Activated CD4-positive, alpha-beta T cell treated with anti-CD3 and anti-CD28 coated beads, Interleukin-2, amount 50 U/mL, for 1 hour (primary cell): ENCODE results near the gene ANKUB1.

ENCODE experiments used
- DNase-seq: peaks from one replicate; pipeline ENCODE4 v3.0.0-alpha.2; 2020

The ANKUB1 gene

DNA sequence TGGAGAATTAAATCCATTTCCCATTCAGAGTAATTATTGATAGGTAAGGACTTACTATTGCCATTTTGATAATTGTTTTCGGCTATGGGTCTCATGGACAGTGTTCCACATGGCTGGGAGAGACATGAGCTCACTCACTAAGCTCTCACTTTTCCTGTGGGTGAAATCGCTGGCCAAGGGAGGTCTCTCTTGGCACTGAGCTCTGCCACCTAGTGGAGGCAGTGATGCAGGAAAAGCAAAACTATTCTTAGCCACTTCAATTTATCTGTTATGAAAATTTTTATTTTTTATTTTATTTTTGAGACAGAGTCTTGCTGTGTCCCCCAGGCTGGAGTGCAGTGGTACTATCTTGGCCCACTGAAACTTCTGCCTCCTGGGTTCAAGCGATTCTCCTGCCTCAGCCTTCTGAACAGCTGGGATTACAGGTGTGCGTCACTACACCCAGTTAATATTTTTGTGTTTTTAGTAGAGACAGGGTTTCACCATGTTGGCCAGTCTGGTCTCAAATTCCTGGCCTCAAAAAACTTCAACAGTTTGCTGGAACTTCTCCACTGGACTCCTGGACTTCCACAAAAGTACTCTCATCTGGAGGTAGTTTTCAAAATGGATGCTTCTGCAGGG is 16.0 kb upstream of the ANKUB1 start:
- DNase-seq = peak; percentile 48

DNA sequence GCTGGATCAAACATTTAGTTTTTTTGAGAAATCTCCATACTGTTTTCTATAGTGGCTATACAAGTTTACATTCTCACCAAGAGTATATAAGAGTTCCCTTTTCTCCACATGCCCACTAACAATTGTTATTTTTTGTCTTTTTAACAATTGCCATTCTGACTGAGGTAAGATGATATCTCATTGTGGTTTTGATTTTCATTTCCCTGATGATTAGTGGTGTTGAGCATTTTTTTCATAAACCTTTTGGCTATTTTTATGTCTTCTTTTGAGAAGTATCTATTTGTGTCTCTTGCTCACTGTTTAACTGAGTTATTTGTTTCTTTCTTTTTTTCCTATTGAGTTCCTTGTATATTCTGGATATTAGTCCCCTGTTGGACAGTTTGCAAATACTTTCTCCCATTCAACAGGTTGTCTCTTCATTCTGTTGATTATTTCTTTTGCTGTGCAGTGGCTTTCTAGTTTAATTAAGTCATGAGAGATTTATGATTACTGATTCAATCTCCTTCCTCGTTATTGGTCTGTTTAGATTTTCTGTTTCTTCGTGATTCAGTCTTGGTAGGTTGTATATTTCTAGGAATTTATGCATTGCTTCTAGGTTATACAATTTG is 13.9 kb upstream of the ANKUB1 start:
- no peak for DNase-seq

DNA sequence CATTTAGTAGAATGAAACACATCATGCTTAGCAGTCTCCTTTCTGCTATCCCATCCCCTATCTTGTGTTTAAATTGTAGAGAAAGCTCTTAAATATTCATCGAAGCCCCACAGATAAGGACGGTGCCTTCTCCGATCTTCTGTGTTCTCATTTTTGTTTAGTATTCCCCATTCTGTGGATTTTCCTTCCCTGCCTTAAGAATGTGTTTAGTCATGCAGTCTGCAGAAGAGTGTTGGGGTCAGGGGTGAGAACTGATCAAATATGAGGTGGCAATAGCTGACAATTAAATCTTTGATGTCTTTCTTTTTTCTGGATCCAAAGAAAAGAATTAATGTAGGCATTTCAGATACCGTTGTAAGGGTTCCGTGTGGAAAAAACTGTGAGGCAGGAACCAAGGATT is 9.3 kb upstream of the ANKUB1 start:
- DNase-seq = no peak

DNA sequence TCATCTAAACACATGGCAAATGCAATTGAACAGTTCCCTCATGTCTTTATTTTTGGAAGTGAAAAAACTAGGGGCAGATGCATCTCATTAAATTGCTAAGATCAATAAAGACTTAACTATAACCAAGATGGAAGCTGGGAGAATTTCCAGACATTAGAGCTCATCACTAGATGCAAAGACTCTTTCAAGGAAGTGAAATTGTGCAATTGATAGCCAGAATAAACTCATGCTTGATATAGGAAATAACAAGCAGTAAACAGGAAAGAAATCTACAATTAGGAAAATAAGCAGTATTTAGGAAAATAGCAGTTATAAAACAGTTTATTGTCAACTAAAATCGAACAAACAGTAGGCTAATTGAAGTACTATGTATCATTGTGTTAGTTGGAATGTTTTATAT is 8.8 kb upstream of the ANKUB1 start:
- DNase-seq = no peak

DNA sequence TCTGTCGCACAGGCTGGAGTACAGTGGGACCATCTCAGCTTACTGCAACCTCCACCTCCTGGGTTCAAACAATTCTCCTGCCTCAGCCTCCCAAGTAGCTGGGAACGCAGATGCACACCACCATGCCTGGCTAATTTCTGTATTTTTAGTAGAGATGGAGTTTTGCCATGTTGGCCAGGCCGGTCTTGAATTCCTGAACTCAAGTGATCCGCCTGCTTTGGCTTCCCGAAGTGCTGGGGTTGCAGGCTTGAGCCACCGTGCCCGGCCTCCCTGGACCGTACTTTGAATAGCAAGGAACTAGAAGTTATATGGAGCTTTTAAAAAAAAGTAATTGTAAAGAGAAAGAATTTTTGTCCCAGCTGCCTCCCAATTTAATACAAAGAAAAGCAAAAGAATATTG is 8.3 kb upstream of the ANKUB1 start:
- DNase-seq = no peak

DNA sequence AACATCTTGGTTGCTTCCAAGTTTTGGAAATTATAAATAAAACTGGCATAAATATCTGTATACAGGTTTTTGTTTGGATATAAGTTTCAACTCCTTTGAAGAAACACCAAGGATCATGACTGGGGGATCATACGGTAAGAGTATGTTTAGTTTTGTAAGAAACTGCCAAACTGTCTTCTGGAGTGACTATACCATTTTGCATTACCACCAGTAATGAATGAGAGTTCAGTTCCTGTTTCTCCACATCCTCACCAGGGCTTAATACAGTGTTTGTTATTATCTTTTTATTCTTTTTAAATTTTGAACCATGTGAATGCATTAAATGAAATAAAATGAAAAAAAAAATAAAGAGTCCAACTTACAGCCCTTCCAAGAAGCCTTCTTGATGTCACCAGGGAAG is 3.7 kb upstream of the ANKUB1 start:
- DNase-seq = no peak

DNA sequence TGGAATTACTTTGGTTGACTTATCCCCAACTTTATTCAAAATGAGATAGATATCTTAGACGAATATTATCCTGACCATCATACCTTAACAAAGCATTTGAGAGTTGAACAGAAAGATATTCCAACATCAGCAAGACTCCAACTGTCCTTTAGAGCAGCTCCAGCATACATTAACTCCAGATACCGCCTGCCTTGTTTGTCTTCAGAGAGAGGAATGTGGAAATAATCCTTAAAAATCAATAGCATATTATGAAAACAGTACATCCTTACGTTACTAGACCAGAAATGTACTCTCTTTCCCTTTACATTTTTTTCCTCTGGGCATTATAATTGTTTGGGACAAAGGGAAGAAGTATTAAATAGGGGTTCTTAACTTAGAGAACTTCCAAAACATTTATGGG is 1.7 kb downstream of the ANKUB1 start:
- DNase-seq = no peak

DNA sequence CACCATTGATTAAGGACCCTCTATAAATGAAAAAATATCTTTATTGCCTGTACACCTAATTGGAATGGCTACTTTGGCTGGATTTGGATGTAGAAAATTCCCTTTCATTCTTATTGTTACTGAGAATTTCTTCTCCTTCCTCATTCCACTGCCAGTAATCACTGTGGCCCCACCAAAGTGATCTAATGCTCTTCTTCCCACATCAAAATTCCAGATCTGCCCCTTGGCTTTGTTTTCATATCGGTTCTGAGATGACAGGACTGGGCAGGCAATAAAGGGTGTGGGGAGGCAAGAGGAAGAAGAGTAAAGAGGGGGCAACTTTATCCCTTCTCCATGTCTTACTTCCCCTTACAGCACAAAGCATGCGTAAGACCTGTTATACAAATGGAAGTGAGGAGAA is 2.1 kb downstream of the ANKUB1 start:
- DNase-seq = no peak

DNA sequence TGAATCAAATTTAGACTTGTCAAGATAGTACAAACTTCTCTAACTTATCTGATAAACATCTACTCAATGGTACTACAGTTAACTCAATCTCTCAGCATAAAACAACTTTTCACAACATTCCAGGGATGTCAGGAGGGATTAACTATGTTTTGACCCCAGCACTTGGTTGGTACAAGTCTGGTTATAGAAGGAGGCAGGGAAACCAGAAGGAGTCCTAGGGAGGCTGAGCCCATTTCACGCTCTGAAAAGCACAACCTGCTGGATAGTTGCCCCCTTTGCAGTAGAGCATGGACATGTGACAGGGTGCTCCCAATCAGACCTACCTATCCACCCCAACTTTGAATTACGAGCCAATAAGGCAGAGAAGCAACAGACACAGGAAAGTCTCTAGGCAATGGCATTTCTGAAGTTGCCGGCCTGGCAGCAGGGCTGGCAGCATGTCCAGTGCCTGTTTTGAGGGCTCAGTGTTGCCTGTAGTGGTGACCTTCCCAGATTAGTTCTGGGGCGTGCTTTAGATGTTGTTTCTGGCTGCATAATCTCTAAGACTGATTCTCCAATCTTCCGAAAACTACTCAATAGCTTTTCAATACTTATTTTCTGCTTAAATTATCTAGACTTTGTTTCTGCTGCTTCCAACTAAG is 8.2 kb downstream of the ANKUB1 start:
- DNase-seq = no peak

DNA sequence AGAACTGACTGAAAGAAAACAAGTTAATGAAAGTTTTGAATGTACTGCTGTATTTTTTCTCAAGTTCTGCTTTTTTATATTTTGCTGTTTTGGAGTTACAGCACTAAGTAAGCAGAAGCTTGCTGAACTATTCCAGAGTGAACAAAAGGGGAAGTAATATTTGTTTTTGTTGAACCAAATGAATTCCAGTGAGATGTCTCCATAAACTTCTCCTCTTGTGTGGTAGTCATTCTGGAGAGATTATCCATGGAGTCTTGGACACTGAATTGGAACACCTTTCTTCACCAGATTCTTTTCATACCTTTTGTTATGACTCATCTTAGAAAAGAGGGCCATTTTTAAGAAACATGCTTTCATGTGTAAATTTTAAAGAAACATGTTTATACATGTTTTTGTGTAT is 8.8 kb downstream of the ANKUB1 start:
- no peak for DNase-seq

DNA sequence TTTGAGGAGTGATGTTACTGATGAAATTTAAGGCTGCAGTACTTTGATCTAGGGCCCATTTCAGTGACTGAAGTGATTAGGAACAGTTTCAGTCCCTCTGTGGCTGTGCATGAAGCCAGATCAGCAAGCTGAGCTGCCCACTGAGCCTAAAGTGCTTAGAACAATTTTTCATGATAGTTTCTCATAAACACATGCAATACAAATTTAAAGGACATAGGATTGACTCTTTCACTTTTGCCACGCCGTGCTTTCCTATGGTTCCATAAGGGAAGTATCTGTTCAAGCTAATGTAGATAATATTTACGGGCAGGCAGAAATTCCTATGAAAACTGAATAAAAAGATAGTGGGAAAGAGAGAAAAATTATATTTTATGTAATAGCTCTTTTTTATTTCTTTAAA is 10.6 kb downstream of the ANKUB1 start:
- DNase-seq = no peak

DNA sequence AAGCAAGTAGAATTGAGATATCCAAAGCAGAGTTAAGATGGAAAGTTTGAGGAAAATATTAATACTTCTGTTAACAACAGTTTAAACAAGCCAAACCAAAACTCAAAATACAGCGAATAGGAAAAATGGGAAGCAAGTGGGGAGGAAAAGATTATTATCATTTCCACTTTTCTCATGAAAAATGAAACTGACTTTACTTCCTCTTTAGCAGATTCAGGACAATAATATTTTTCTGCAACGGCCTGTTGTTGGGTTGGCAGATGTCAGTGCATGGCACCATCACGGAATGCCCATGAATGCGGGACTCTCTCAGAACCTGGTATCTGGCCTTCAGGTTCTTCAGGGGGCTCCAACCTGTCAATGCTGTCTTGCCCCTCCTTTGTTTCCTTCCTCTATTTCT is 11.1 kb downstream of the ANKUB1 start:
- no peak for DNase-seq

DNA sequence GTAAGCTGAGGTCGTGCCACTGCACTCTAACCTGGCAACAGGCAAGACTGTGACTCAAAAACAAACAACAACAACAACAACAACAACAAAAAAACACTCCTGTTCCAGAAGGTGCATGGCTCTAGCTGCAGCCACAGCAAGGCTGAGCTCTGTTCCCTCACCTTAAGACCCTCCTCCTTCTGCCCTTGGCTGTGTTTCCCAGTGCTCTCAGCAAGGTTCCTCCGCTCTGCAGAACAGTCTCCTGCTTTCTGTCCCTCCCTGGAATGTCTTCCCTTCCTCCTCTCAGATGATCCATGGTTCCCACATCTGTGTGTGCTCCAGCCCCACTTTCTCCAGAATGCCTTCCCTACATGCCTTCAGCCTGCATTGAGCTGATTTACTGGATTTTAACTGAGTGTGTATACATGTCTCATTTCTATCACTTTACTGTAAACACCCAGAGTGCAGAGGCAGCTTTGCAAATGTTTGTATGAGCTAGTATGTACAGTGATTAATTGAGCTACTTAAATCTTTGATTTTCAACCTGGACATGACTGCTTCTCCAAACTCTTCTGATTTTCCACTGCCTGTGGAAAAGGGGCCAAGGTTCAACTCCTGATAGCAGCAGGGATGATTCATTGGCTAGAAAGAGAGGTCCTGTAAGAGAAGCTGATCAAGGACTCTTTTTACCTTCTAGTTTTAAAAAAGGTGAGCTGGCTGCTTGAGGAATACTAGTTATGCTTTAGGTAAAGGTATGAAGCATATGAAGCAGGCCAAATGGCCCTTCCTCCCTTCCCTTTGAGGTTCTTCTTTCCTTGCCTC is 14.7 kb downstream of the ANKUB1 start:
- DNase-seq = no peak

DNA sequence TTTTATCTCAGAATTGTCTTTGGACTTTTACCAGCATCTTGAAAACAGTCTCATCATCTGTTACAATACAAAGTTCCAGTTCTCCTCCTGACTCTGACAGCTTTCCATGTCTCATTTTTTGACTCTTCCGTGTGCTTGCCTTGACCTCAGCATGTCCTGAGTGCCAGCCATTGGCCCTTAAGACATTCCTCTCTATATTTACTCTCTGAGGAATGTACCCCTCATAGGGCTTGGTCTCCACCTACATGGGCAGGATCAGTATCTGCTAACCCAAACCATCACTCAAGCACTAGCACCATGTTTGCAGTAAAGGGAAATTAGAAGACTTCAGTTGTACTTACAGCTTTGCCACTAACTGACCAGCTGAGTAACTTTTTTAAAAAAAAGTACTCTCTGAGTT is 16.2 kb downstream of the ANKUB1 start:
- no peak for DNase-seq

DNA sequence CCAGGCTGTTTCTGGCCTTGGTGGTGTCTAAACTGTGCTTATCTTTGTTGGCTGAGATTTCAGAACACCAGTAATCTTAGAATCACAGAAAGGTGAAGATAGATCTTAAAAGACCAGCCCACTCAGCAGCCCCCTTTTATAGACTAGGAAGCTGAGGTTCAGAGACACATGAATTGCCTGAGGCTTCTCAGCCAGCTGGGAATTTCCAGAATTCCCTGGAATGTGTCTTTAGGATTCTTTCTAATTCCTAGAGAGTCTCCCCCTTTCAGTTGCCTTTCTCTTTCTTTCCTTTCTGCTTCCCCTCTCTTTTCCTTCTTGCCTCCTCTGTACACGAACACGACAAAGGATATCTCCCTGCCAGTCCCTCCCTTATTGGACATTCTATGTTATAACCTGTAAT is 19.5 kb downstream of the ANKUB1 start:
- DNase-seq = no peak

DNA sequence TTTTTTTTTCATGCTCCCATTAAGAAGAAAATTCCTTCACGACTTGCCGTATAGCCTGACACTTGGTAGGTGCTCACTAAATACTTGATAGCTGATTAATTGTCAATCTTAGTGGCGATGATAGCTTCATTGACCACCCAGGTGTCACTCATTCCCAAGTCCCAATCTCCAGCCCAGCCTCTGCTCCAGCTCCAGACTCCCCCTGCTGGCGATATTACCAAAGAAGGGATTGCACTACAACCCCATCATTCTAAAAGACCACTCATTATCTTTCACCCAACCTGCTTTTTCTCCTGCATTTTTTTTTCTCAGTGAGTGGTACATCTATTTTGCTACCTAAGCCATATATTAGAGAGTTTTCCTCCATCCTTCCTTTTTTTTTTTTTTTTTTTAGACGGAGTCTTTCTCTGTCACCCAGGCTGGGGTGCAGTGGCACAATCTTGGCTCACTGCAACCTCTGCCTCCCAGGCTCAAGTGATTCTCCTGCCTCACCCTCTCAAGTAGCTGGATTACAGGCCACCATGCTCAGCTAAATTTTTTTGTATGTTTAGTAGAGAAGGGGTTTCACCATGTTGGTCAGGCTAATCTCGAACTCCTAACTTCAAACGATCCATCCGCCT is 20.6 kb downstream of the ANKUB1 start:
- DNase-seq = peak; percentile 22

DNA sequence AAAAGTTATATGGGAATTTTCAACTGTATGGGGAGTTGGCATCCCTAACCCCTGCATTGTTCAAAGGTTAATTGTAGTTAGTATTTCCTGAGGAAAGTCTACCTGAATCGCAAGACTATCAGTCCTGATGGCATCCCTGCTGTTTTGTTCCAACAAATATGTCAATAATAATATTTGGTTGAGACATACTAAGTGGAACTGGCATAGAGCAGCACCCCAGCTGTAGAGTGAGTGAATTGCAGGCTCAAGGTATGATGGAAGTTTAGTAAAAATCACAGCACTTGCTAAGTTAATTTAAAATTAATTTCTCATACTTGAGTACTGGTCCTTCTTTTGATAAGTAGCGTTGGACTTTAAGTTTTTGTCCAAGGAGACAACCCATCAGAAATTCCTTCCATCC is 22.1 kb downstream of the ANKUB1 start:
- DNase-seq = no peak

DNA sequence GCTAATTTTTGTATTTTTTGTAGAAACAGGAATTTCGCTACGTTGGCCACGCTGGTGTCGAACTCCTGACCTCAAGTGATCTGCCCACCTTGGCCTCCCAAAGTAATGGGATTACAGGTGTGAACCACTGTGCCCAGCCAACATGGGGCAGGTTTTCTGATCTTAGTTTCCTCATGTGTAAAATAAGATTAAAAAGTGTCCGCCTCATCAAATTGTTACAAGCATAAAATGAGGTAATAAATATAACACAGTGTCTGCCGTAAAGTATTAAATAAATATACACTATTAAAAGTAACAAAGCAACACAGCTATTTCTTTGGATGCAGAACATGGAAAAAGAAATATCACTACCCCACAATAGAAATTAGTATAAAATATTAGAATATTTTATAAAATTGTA is 23.6 kb downstream of the ANKUB1 start:
- DNase-seq = no peak

DNA sequence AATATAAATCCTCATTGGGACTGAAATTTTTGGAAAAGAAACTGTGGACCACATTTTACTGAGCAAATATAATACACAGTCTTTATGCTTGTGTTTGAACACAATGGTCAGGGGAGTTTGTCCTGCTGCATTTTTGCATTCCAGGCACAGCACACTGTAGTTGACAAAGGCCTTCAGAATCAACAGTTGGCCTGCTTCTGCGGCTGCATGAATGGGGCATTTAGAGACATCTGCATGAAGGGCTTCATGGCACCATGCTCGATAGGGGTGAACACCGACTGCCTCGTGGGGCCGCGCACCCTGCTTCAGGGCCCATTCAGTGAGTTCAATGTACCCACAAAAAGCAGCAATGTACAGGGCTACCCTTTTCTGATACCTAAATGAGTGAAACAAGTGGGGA is 24.6 kb downstream of the ANKUB1 start:
- DNase-seq = no peak

DNA sequence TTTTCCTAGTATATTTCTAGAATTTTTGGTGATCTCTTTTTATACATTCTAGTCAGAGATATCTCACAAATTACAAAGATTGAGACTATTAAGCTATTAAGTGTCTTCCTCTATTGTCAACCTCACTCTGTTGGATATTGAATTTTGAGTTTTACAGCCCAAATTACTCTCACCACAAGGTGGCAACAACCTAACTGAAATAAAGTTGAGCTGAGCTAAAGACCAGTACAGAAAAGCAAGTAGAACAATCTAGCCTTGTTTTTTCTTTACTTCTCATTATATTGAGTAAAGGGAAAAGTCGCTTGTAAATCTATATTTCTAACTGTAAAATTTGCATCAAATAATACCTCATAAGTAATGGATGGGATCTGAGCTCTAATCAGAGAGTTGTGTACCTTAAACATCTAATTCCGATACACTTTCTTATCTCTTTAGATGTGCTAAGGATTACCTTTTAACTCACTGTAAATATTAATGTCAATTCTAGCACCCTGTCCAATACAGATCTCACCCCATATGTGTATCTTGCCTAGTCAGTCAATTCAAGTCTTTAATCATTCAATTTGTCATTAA is 26.5 kb downstream of the ANKUB1 start:
- DNase-seq = no peak

DNA sequence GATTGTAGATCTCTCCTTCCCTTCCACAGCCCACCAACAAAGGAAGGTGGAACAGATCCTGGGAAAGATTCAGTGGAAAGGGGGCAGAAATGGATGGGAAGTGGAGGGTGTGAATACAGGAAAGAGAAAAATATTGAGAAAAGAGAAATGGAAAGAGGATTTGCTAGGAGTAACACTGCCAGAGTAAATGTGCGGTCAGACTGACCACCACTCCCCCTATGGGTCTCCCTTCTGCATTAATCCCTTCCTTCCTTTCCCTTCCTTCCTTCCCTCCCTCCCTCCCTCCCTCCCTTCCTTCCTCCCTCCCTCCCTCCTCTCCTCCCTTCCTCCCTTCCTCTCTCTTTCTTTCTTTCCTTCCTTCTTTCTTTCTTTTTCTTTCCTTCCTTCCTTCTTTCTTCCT is 28.1 kb downstream of the ANKUB1 start:
- no peak for DNase-seq

DNA sequence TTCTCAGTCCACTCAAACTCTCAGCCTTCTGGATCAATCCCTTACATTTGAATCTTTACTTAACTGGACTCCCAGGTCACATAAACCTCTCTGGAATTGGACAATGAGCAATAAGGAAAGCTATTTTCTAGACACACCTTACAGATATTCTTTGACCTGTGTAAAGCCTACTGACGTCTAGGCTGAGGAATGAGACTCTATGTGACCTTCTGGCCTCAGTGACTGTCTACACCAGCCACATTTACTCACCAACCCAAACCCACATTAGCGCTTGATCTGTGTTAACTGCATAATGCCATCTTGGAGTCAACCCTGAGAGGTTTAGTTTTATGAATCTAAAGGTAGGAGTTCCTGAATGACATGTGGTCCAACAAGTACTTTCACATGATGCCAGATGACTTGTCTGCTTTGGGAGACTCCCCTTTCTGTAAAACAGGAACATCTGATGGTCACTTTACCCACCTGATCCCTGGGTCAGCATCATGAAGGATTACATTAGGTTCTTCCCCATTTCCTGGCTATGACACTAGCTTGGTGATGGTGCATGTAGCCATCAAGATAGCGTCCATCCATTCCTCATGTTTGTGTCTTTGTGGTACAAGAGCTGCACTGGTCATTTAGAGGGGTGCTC is 28.7 kb downstream of the ANKUB1 start:
- no peak for DNase-seq

DNA sequence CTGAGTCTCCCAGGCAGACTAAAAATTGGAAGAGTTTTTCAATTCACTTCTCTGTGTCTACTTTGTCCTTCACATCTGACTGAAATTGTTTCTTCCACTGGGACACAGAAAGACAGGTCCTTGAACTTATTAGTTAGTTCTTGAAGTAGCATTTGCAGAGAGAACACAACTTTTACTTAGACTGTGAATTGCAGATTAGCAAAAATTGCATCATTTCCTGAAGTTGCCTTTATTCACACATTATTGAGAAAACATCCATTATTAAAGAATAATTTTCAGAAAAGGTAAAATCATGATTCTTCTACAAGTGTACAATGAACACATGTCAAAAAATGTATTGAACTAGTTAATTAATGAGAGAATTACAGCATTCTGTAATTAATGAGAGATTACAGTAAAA is 38.6 kb downstream of the ANKUB1 start:
- DNase-seq = no peak
